Measurements from ENCODE around the gene SIN3B.

The SIN3B gene

GRCh38 chr19:16829822-16830289 is 658 bp downstream of the SIN3B start:
- DNase-seq: no peak

GRCh38 chr19:16830679-16831078 is 1.5 kb downstream of the SIN3B start:
- DNase-seq: no peak

GRCh38 chr19:16831531-16831930 is 2.3 kb downstream of the SIN3B start:
- DNase-seq: no peak

GRCh38 chr19:16834747-16835146 is 5.5 kb downstream of the SIN3B start:
- no peak for DNase-seq

GRCh38 chr19:16836115-16837034 is 7.2 kb downstream of the SIN3B start:
- DNase-seq: no peak

- DNase-seq: no peak
Observed at GRCh38 chr19:16837035-16837362, 7.8 kb downstream of the SIN3B start.

DNA sequence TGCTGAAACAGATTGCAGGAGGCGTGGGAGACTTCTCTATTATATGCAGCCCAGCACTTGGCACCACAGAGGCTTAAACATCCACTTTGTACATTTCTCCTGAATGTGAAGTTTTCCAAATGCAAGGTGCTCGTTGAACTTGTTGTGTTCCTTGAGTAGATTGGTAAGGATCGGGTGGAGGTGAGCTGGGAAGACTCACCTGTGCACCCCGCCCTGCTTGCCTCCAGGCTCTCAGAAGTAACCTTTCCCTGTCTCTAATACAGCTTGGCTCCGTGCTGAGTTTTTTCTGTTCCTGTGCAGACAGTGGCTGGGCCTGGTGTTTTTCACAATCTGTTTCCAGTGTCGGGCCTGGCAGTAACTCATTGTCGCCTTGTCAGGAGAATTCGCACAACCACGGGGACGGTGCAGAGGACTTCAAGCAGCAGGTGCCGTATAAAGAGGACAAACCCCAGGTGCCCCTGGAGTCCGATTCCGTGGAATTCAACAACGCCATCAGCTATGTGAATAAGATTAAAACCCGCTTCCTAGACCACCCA is 12.3 kb downstream of the SIN3B start:
- DNase-seq: no peak

DNA sequence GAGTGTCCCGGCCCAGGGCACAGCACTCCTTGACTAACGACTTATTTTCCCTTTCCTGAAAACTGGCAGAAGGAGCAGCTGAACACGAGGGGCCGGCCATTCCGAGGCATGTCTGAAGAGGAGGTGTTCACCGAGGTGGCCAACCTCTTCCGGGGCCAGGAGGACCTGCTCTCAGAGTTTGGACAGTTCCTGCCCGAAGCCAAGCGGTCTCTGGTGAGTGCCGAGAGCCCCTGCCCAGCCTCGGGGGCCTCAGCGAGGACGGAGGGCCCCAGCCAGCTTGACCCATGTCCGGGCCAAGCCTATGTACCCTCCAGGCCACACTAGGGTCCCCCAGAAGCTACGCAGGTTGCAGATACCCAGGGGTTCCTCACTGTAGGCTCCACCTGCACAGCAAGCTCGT is 17.7 kb downstream of the SIN3B start:
- no peak for DNase-seq

DNA sequence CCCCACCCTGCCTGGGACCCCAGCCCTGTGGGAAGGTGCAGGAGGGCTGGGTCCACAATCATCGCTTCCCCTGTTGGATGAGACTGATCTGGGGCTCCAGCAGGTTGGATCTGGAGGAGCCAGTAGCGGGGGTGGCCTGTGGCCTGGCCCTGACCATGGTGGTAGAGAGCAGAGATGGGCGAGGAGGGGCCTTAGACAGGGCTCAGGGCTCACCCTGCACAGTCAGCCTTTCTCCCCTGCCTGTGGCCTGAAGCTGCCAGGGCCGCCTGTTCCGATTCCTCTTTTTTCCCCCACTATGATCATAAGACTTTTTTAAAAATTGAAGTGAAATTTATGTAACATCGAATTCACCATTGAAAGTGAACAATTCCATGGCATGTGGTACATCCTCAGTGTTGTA is 18.2 kb downstream of the SIN3B start:
- no peak for DNase-seq

DNA sequence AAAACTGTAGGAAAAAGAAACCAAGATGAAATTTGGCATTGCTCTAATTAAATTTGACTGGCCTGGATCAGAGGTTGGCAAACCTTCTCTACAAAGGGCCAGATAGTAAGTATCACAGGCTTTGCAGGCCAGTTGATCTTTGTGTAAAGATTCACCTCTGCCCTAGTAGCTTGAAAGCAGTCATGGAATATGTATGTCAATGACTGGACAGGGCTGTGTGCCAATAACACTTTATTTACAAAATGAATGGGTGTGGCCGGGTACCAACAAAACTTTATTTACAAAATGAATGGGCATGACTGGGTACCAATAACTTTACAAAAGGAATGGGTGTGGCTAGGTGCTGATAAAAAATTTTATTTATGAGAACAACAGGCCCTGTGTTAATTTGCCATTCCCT is 20.0 kb downstream of the SIN3B start:
- no peak for DNase-seq

GRCh38 chr19:16850133-16850532 is 20.9 kb downstream of the SIN3B start:
- no peak for DNase-seq

GRCh38 chr19:16851031-16851712 is 22.0 kb downstream of the SIN3B start:
- no peak for DNase-seq

DNA sequence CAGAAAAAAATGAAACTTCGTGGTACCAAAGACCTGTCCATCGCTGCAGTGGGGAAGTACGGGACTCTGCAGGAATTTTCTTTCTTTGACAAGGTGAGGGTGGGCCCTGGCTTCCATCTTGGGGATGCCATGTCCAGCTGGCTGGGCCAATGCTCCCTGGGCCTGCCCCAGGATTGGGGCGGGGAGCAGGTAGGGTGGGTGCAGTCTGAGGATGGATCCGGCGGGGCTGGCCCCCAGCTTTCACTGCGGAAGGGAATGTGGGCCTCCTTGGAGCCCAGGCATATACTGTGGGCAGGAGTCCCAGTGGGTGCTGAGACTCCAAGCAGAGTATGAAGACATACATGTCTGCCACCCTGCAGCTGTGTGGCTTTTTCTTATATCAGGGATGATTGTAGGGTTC is 23.9 kb downstream of the SIN3B start:
- no peak for DNase-seq

DNA sequence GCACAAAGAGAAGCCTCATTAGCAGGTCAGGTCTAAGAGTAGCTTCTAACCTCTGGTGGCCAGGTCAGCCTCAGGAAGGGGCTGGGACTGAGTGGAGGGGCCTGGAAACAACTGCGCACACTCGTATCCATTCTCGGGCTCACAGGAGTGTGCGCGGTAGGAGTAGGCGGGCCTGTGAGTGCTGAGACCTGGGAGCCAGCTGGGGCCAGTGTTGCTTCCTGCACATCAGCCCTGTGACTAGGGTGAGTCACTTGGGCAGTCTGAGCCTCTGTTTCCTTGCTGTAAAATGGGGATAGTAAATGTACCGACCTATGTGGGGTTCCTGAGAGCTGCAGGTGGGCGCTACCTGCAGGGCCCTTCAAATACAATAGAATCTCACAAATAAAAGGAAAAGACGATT is 26.9 kb downstream of the SIN3B start:
- DNase-seq: no peak

DNA sequence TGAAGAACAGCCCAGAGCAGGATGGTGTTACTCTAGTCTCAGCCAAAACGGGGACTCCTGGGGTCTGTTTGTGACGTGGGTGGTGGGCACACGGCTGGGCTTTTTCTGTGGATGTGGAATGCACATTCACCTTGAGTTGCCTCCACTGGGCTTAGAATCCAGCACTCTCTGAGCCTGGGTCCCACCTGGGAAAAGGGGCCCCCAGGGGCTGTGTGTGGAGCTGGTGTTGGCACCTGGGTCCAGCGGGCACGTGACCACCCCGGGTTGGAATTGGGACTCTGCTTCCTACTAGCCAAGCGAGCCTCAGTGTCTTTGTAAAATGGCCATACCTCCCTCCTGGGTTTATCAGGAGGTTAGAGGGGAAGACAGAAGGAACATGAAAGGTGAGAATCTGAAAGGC is 30.4 kb downstream of the SIN3B start:
- DNase-seq: no peak

DNA sequence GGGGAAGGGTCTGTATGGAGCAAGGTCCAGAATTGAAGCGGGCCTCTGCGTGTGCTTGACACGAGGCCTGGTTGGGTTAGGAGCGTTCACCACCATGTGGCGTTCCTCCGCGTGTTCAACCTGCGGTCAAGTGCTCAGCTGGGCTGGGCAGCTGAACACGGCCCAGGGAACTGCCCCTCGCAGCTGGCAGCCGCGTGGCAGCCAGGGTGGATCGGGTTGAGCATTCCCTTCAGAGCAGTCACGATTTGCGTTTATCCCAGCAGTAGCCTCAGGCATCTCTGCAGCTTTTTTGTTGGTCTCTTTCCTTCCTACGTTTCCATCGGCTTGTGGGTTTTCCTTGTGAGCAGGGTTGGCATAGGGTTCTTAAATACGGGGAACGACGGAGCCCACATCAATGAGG is 30.9 kb downstream of the SIN3B start:
- no peak for DNase-seq

DNA sequence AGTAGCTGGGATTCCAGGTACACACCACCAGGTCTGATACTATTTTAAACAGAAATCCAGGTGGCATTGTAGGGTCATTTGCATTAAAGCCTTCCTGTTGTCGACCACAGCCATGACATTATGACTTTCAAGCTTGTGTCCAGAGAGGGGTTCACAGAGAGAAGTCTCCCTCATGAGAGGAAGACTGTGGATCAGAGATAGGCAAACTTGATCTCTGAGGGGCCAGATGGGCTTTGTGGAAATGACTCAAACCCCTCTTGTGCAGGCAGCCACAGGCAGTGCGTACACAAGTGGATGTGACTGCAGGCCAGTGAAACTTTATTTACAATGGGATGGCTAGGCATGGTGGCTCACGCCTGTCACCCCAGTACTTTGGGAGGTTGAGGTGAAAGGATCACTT is 31.8 kb downstream of the SIN3B start:
- DNase-seq: no peak

DNA sequence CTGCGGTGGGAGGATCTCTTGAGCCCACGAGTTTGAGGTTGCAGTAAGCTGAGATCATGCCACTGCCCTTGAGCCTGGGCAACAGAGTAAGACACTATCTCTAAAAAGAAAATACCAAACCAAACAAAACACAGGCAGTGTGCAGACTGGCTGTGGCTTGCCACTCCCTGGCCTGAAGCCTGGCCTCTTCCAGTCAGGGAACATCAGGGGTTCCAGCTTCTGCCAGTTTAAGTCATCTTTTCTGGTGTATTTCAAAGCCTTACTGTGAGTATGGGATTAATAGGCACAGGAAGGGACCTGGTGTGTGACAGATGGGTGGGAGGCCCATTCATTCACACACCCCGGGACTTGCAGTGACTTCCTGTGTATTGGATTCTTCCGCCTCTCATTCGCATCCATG is 32.6 kb downstream of the SIN3B start:
- DNase-seq: no peak

- no peak for DNase-seq
Observed at GRCh38 chr19:16862826-16863415, 33.7 kb downstream of the SIN3B start.

GRCh38 chr19:16867211-16867610 is 38.0 kb downstream of the SIN3B start:
- DNase-seq: no peak

DNA sequence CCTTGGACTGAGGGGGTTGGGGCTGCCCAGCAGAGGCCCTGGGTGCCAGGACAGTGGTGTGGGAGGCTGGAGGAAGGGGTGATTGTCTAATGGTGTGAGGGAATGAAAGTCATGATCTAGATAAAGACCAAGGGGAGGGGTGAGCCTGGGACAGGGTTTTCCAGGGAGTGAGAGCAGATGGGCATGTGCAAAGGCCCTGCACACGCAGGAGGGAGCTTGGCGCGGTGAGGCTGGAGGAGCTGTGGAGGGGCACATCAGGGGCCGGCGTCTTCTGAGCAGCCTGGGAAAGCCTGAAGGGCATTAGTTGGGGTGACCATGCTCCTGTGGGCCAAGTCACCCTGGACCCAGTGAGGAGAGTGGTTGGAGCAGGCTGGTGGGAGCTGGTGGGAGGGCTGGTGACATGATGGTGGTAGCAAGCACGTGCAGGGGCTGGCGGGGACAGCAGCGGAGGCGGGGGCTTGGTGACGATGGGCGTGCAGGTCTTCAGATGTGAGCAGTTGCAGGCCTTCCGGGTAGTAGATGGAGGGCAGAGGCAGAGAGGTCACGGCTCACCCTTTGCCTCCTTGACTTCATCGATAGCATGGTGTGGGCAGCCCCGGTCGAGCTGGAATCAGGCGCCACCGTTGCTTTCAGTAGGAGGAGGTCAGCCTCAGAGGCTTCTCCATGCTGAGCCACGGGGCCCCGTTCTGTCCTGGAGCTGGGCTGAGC is 39.4 kb downstream of the SIN3B start:
- no peak for DNase-seq

DNA sequence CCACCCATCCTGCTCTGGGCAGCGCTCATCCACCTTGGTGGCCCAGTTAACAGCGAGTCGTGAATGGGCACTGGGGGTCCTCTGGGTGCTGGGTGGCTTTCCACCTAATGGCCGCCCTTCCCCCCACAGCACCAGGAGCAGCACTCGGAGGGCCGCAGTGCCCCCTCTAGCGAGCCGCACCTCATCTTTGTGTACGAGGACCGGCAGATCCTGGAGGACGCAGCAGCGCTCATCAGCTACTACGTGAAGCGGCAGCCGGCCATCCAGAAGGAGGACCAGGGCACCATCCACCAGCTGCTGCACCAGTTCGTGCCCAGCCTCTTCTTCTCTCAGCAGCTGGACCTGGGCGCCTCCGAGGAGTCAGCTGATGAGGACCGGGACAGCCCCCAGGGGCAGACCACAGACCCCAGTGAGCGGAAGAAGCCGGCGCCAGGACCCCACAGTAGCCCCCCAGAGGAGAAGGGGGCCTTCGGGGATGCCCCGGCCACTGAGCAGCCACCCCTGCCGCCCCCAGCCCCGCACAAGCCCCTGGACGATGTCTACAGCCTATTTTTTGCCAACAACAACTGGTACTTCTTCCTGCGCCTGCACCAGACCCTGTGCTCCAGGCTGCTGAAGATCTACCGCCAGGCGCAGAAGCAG is 40.3 kb downstream of the SIN3B start:
- no peak for DNase-seq

DNA sequence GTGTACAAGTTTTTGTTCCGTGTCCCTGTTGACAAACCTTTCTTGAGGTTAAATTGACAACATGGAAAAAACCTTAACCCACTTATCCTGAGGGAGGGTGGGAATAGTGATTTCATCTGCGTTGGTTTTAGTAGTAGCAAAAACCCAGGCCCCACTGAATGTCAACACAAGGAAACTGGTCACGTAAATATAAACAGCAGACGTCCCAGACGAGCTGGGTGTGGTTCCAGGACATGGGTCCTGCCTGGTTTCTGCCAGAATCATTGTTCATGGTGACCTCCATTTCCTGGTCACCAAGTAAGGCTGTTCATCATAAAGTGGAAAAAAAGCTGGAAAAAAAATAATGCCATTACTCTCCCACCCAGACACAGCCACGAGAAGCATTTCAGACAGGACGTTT is 42.7 kb downstream of the SIN3B start:
- no peak for DNase-seq

All from NCI-H345 (cell line).